Lung microvascular endothelial cell (primary cell): ENCODE measurements around the gene HAT1. TPM values are rescaled to one million over a fixed set of nuclear protein-coding genes. Genes with fewer than 3 reads are reported as not detected.

ENCODE experiments used
- DNase-seq, 2 donors: peaks; one replicate each; pipeline versions ENCODE4 v3.0.0 to v3.0.0-alpha.2; 2010; ENCODE audit warnings: low read depth in 2 of 2
- total RNA-seq: library from RNA; depleted of rRNA; stranded (reverse); fragments of >200 nt; gene quantifications from 2 replicates; pipeline ENCODE4 v1.2.1, GENCODE V29; 2014

HAT1 gene
- total RNA-seq, 1 donor from 2014 or later, result 17.9 TPM

DNA sequence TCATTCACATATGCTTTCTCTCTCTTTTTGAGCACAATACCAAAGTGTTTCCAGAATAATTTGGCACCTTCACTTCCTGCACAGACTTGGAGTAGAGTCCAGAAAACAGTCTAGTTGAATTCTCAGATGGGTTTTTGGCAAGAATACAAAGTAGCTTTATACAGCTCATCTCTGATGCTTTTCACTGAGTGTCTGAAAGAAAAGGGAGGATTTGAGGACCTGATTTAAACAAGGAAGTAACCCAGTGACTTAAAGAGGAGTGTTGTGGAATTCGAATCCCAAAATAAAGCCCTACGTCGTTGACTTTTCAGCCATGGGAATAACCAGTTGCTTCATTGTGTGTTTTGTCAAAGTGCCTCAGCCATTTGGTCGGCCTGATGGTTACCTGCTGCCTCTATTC lies 109.3 kb downstream of the HAT1 start:
- no peak for DNase-seq

Other genes with a start within 250 kb of the HAT1 start
- 110 and 115 TPM in 2 replicates for gene DYNC1I2, start 235.0 kb upstream of the HAT1 start, total RNA-seq
- 6.3 and 9.4 TPM in 2 replicates for gene SLC25A12, start 28.2 kb upstream of the HAT1 start, total RNA-seq
- gene METAP1D, start 77.5 kb downstream of the HAT1 start, total RNA-seq, result 1.6 and 3.1 TPM in 2 replicates
- gene DLX1, start 163.0 kb downstream of the HAT1 start, total RNA-seq, result not detected in 2 replicates
- gene DLX2, start 180.4 kb downstream of the HAT1 start, total RNA-seq, result under 0.01 TPM in 1 of 2 replicates, not detected in the other